ENCODE data around the gene CACNA2D4.

DNA sequence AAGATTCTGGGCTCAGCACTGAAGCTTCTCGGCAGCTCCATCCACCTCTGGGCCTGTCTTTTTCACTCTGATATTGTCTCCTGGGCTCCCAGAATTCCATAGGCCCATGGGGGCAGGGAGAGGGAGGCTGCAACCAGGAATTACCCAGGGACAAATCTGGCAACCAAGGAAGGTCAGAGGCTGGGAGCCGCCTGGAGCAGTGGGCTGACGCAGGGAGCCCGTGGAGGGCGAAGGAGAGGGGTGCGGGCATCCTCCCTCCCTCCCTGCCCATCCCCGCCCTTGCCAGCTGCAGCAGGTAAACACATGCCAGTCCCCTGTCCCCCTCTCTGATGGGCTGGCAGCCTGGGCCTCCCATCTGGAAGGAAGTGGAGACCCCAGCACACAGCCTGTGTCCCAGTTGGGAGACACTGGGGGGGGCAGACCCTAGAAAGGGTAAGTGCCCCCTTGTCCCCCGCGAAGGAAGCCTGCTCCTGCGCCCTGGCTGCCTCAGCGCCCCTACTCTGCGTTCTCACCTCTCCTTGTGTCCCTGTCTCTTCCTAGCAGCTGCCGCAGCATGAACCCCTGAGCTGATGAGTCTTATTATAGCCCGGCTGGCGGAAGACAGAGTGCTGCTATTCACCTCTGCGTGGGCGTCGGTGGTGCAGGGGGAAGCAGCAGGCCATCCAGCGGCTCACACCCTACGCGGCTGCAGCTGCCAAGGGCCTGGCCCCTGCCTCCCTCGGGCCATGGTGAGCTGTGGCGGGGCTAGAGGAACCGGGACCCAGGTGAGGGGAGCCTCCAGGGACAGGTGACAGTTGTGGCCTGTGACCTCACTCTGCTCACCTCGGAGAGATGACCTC lies 91.4 kb downstream of the CACNA2D4 start:
- TF ChIP-seq CTCF (IDR thresholded peaks at IDR 0.05; ENCODE audit: extremely low read depth in 1 of 2, insufficient read depth in 1 of 2, low read depth in 1 of 2, low read length in 2 of 2) (no peak), POLR2AphosphoS5 (IDR thresholded peaks at IDR 0.05; ENCODE audit: insufficient read depth, low read depth, low read length) (no peak), POLR2A (IDR thresholded peaks at IDR 0.05; ENCODE audit: low read depth, low read length) (no peak), JUN (IDR thresholded peaks at IDR 0.05; ENCODE audit: borderline replicate concordance, insufficient read depth, insufficient read length, low read depth) (no peak), EZH2 (IDR thresholded peaks at IDR 0.05; ENCODE audit: borderline replicate concordance, low read depth, low read length, severe bottlenecking) (no peak), MYC (IDR thresholded peaks at IDR 0.05; ENCODE audit: low read depth, low read length) (no peak)
- TF ChIP-seq, protein P1, sequence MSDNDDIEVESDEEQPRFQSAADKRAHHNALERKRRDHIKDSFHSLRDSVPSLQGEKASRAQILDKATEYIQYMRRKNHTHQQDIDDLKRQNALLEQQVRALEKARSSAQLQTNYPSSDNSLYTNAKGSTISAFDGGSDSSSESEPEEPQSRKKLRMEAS (IDR thresholded peaks at IDR 0.05; ENCODE audit: insufficient read depth, insufficient read length): no peak

Measured in endothelial cell of umbilical vein (primary cell).